GM12873 (cell line): ENCODE results near the gene KCNQ2.

Experiments
- CTCF ChIP-seq: IDR thresholded peaks from 2 replicates; pipeline ENCODE4 v1.5.1; 2012; ENCODE audit warnings: low read depth, mild to moderate bottlenecking, moderate library complexity, low read length, control low read depth; ENCODE audit not compliant: insufficient read depth; ENCODE audit errors: missing control alignments

The KCNQ2 gene

GRCh38 chr20:63491635-63492230, 19.3 kb upstream of the KCNQ2 start:
- no peak for TF ChIP-seq CTCF

- no peak for TF ChIP-seq CTCF
Measured at GRCh38 chr20:63491078-63491477, 18.6 kb upstream of the KCNQ2 start.

- TF ChIP-seq CTCF, result no peak
Measured at GRCh38 chr20:63490416-63490815, 18.0 kb upstream of the KCNQ2 start.

- no peak for TF ChIP-seq CTCF
Measured at GRCh38 chr20:63488315-63489251, 16.1 kb upstream of the KCNQ2 start.

GRCh38 chr20:63487781-63488241, 15.4 kb upstream of the KCNQ2 start:
- TF ChIP-seq CTCF, result no peak

GRCh38 chr20:63487116-63487764, 14.8 kb upstream of the KCNQ2 start:
- TF ChIP-seq CTCF, result no peak

- TF ChIP-seq CTCF, result no peak
Measured at GRCh38 chr20:63486300-63486855, 13.9 kb upstream of the KCNQ2 start.
